Measurements from ENCODE around the gene PURA. TPM values are rescaled to one million over a fixed set of nuclear protein-coding genes. Genes with fewer than 3 reads are reported as not detected.

Gene PURA
- total and polyA plus RNA-seq, 2 of the 13 experiments (the other 11 are each of a cell fraction or from before 2014, with no cell fraction given), result 2.0 to 5.0 TPM

- TF ChIP-seq ZNF281 (CRISPR knock-in tag; IDR thresholded peaks at IDR 0.05; ENCODE audit: borderline replicate concordance), result peak; percentile 35; the same call in 1 of the 2 replicates
- no peak for TF ChIP-seq ELF1 (CRISPR knock-in tag; IDR thresholded peaks at IDR 0.05)
- TF ChIP-seq ZNF547 (CRISPR knock-in tag; IDR thresholded peaks at IDR 0.05), result no peak
- 0 out of 2 replicates have a peak, but pooled peaks have one; percentile 38 for TF ChIP-seq ZNF317 (CRISPR knock-in tag; IDR thresholded peaks at IDR 0.05)
- TF ChIP-seq HNRNPH1 (optimal IDR thresholded peaks at IDR 0.05; ENCODE audit: low read depth, low read length), result no peak
- peak; percentile 50; the same call in 1 of the 2 replicates for TF ChIP-seq ARID5B (CRISPR knock-in tag; IDR thresholded peaks at IDR 0.05)
- peak; percentile 56 for TF ChIP-seq GABPA (IDR thresholded peaks at IDR 0.05; ENCODE audit: low read depth, low read length)
- TF ChIP-seq GABPA (CRISPR knock-in tag; IDR thresholded peaks at IDR 0.05; ENCODE audit: low read depth), result peak; percentile 76
- TF ChIP-seq KDM1A (CRISPR knock-in tag; IDR thresholded peaks at IDR 0.05), result no peak
- TF ChIP-seq ZNF121 (CRISPR knock-in tag; IDR thresholded peaks at IDR 0.05), result 0 out of 2 replicates have a peak, but pooled peaks have one; percentile 30
- TF ChIP-seq RORA (CRISPR knock-in tag; IDR thresholded peaks at IDR 0.05), result no peak
- TF ChIP-seq MEF2D (CRISPR knock-in tag; IDR thresholded peaks at IDR 0.05), result peak; percentile 46; the same call in 1 of the 2 replicates
- TF ChIP-seq ZNF138 (CRISPR knock-in tag; IDR thresholded peaks at IDR 0.05; ENCODE audit: low read depth), result no peak
- no peak for TF ChIP-seq AFF4 (CRISPR knock-in tag; IDR thresholded peaks at IDR 0.05)
- peak; percentile 90 for TF ChIP-seq ETV5 (CRISPR knock-in tag; IDR thresholded peaks at IDR 0.05; ENCODE audit: borderline replicate concordance)
- TF ChIP-seq ZBTB46 (CRISPR knock-in tag; IDR thresholded peaks at IDR 0.05; ENCODE audit: borderline replicate concordance), result no peak
Measured at GRCh38 chr5:140174465-140175366, 60.8 kb downstream of the PURA start, which contains the start of gene CYSTM1 (continued).
